HepG2 (cell line): ENCODE results near the gene MAEA. TPM values are rescaled to one million over a fixed set of nuclear protein-coding genes. Genes with fewer than 3 reads are reported as not detected.
A peak's percentile ranks its signal among the peaks of the same experiment; 100 is the strongest.

ENCODE experiments used
- CEBPG ChIP-seq: IDR thresholded peaks from 2 replicates; pipeline ENCODE4 v1.6.1; 2016
- EP300 ChIP-seq, 3 experiments: sonication (generic) in 1 of 3; formaldehyde crosslinking in 1 of 3; IDR thresholded peaks; 2 replicates each; pipeline versions ENCODE4 v1.5.1 to v1.6.1; 2011 to 2020; ENCODE audit warnings: low read depth in 2 of 3, low read length in 2 of 3, borderline replicate concordance in 1 of 3, improper control_type of control experiment in 1 of 3, mild to moderate bottlenecking in 1 of 3, missing genetic modification reagents in 1 of 3, moderate library complexity in 1 of 3
- FIP1L1 ChIP-seq: fragments of 200-400 bp; formaldehyde crosslinking; IDR thresholded peaks from 2 replicates; pipeline ENCODE4 v1.6.1; 2018; ENCODE audit warnings: low read depth, mild to moderate bottlenecking, low read length, moderate library complexity, borderline replicate concordance; ENCODE audit not compliant: insufficient read depth
- HES4 ChIP-seq: sonication (generic); formaldehyde crosslinking; IDR thresholded peaks from 2 replicates; pipeline ENCODE4 v1.9.0; 2021; ENCODE audit warnings: mild to moderate bottlenecking, missing genetic modification reagents, borderline replicate concordance
- IRF2 ChIP-seq: IDR thresholded peaks from 2 replicates; pipeline ENCODE4 v1.6.1; 2018; ENCODE audit warnings: missing genetic modification reagents, missing compliant biosample characterization
- NONO ChIP-seq, 2 experiments: fragments of 450-650 bp in 1 of 2; sonication (generic) in 1 of 2; formaldehyde crosslinking in 1 of 2; IDR thresholded peaks in 1 of 2; conservative IDR thresholded peaks in 1 of 2; 2 replicates each; pipeline versions ENCODE4 v1.6.1 to v1.8.0; 2017 to 2022; ENCODE audit warnings: mild to moderate bottlenecking in 1 of 2, missing genetic modification reagents in 1 of 2, moderate library complexity in 1 of 2
- NRL ChIP-seq: sonication (generic); formaldehyde crosslinking; IDR thresholded peaks from 2 replicates; pipeline ENCODE4 v1.5.0; 2020; ENCODE audit warnings: missing genetic modification reagents, mild to moderate bottlenecking, moderate library complexity, borderline replicate concordance
- ZFAT ChIP-seq: sonication (generic); formaldehyde crosslinking; conservative IDR thresholded peaks from 2 replicates; pipeline ENCODE4 v1.8.1; 2023; ENCODE audit warnings: missing genetic modification reagents, inconsistent platforms
- ZFP36 ChIP-seq: fragments of 150-350 bp; IDR thresholded peaks from 2 replicates; pipeline ENCODE4 v1.6.1; 2018; ENCODE audit warnings: borderline replicate concordance, low read length, low read depth; ENCODE audit not compliant: partially characterized antibody
- ZIK1 ChIP-seq: sonication (generic); formaldehyde crosslinking; IDR thresholded peaks from 2 replicates; pipeline ENCODE4 v1.5.0; 2020; ENCODE audit warnings: mild to moderate bottlenecking, low read depth, missing genetic modification reagents, borderline replicate concordance
- ZNF253 ChIP-seq: sonication (generic); formaldehyde crosslinking; IDR thresholded peaks from 2 replicates; pipeline ENCODE4 v1.8.0; 2022; ENCODE audit warnings: mild to moderate bottlenecking, missing genetic modification reagents, borderline replicate concordance
- ZNF761 ChIP-seq: sonication (generic); formaldehyde crosslinking; conservative IDR thresholded peaks from 2 replicates; pipeline ENCODE4 v1.4.0; 2020; ENCODE audit warnings: mild to moderate bottlenecking, missing genetic modification reagents
- ZNF776 ChIP-seq: sonication (generic); formaldehyde crosslinking; IDR thresholded peaks from 2 replicates; pipeline ENCODE4 v1.4.0; 2020; ENCODE audit warnings: mild to moderate bottlenecking, missing genetic modification reagents
- ZNF777 ChIP-seq: sonication (generic); formaldehyde crosslinking; IDR thresholded peaks from 2 replicates; pipeline ENCODE4 v1.4.0; 2020; ENCODE audit warnings: missing genetic modification reagents
- polyA plus RNA-seq, 8 experiments: library from polyadenylated mRNA; depleted of rRNA in 3 of 8; stranded (reverse) in 7 of 8; unstranded in 1 of 8; fragments of >200 nt; fragmentation: Illumina TruSeq in 4 of 8; extraction: Trizol in 4 of 8; gene quantifications; 2 replicates each; pipeline versions ENCODE4 v1.2.1 to v1.2.3, GENCODE V29; 2011 to 2016; ENCODE audit warnings: low read depth in 4 of 8, missing spikeins in 1 of 8, mixed read lengths in 1 of 8; ENCODE audit not compliant: insufficient read depth in 1 of 8
- total RNA-seq, 5 experiments: library from RNA; depleted of rRNA; stranded (reverse); fragments of >200 nt; fragmentation: Illumina TruSeq; extraction: Trizol; gene quantifications; 2 replicates each; pipeline ENCODE4 v1.2.3, GENCODE V29; 2016; ENCODE audit warnings: low read depth in 1 of 5
- TF ChIP-seq, protein P1 (sequence below): sonication (generic); formaldehyde crosslinking; IDR thresholded peaks from 2 replicates; pipeline ENCODE4 v1.5.0; 2020; ENCODE audit warnings: mild to moderate bottlenecking, missing genetic modification reagents, moderate library complexity
- TF ChIP-seq, protein P2 (sequence below), 2 experiments: sonication (generic) in 1 of 2; formaldehyde crosslinking in 1 of 2; IDR thresholded peaks; 2 replicates each; pipeline versions ENCODE4 v1.4.0 to v1.6.1; 2018 to 2020; ENCODE audit warnings: missing genetic modification reagents in 2 of 2, borderline replicate concordance in 1 of 2, low read depth in 1 of 2, mild to moderate bottlenecking in 1 of 2, missing biosample characterization in 1 of 2
- TF ChIP-seq, protein P3 (sequence below): sonication (generic); formaldehyde crosslinking; IDR thresholded peaks from 2 replicates; pipeline ENCODE4 v1.4.0; 2020; ENCODE audit warnings: missing genetic modification reagents, borderline replicate concordance
- TF ChIP-seq, protein P4 (sequence below): sonication (generic); formaldehyde crosslinking; IDR thresholded peaks from 2 replicates; pipeline ENCODE4 v1.5.0; 2020; ENCODE audit warnings: mild to moderate bottlenecking, missing genetic modification reagents

The MAEA gene
- total and polyA plus RNA-seq, 2 of the 13 experiments (the other 11 are each of a cell fraction or from before 2014, with no cell fraction given), result 52.0 to 57.1 TPM

DNA sequence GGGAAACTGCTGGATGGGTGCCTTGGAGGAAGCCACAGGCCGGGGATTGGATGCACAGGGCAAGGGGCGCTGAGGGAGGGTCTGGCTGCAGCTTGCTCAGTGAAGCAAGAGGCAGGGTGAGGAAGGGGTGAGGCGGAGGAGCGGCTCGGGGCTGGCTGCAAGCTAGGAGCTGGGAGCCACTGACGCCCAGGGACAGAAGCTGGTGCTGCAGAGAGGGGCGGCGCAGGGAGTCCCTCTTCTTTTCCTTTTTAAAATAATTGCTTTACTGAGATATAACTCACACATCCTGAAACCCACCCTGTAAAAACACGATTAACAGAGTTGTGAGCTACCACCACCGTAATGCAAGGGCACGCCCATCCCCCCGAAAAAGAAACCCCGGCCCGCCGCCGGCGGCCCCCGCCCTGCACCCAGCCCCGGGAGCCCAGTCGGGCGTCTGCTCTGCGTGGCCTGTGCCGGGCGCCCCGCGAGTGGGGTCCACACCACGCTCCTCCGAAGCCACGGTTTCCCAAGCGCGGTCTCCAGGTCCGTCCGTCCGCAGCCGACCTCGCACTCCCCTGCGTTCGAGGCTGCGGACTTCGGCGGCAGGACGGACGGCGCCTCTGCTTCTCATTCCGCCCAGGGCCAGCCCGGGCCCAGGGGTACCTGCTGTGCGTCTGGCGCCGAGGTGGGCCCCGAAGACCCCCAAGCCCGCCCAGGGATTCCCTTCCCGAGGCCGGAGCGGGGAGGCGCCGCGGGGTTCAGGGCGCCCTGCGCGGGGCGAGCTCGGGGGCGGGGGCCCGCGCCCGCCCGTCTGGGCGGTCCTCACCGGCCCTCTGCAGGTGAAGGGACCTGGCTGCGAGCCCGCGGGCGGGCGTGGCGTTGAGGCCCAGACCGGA is 56.5 kb downstream of the MAEA start (continued):
- TF ChIP-seq, protein P1, sequence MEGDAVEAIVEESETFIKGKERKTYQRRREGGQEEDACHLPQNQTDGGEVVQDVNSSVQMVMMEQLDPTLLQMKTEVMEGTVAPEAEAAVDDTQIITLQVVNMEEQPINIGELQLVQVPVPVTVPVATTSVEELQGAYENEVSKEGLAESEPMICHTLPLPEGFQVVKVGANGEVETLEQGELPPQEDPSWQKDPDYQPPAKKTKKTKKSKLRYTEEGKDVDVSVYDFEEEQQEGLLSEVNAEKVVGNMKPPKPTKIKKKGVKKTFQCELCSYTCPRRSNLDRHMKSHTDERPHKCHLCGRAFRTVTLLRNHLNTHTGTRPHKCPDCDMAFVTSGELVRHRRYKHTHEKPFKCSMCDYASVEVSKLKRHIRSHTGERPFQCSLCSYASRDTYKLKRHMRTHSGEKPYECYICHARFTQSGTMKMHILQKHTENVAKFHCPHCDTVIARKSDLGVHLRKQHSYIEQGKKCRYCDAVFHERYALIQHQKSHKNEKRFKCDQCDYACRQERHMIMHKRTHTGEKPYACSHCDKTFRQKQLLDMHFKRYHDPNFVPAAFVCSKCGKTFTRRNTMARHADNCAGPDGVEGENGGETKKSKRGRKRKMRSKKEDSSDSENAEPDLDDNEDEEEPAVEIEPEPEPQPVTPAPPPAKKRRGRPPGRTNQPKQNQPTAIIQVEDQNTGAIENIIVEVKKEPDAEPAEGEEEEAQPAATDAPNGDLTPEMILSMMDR (CRISPR knock-in tag), result peak; percentile 26; the same call in 1 of the 2 replicates
- TF ChIP-seq IRF2 (no peak), NRL (CRISPR knock-in tag) (no peak), NONO (IDR thresholded peaks at IDR 0.05) (no peak), NONO (CRISPR knock-in tag; conservative IDR thresholded peaks at IDR 0.05) (peak; percentile 36; the same call in 1 of the 2 replicates), EP300 (IDR thresholded peaks at IDR 0.05; ENCODE audit: low read depth in 2 of 2, low read length in 2 of 2) (0 out of 4 replicates have a peak, but pooled peaks of 1 of the 2 experiments have one; percentile 9), EP300 (CRISPR knock-in tag; IDR thresholded peaks at IDR 0.05; ENCODE audit: borderline replicate concordance) (no peak), FIP1L1 (no peak), ZFP36 (no peak), ZNF761 (CRISPR knock-in tag) (0 out of 2 replicates have a peak, but pooled peaks have one; percentile 21), HES4 (CRISPR knock-in tag) (peak; percentile 58; the same call in 1 of the 2 replicates), ZNF253 (CRISPR knock-in tag) (0 out of 2 replicates have a peak, but pooled peaks have one; percentile 51), CEBPG (no peak), ZNF777 (CRISPR knock-in tag) (peak; percentile 87), ZIK1 (CRISPR knock-in tag) (peak; percentile 61; the same call in 1 of the 2 replicates), ZFAT (CRISPR knock-in tag) (no peak), ZNF776 (CRISPR knock-in tag) (peak; percentile 15; the same call in 1 of the 2 replicates)
- TF ChIP-seq, protein P2, sequence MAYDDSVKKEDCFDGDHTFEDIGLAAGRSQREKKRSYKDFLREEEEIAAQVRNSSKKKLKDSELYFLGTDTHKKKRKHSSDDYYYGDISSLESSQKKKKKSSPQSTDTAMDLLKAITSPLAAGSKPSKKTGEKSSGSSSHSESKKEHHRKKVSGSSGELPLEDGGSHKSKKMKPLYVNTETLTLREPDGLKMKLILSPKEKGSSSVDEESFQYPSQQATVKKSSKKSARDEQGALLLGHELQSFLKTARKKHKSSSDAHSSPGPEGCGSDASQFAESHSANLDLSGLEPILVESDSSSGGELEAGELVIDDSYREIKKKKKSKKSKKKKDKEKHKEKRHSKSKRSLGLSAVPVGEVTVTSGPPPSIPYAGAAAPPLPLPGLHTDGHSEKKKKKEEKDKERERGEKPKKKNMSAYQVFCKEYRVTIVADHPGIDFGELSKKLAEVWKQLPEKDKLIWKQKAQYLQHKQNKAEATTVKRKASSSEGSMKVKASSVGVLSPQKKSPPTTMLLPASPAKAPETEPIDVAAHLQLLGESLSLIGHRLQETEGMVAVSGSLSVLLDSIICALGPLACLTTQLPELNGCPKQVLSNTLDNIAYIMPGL (CRISPR knock-in tag; IDR thresholded peaks at IDR 0.05; ENCODE audit: borderline replicate concordance in 1 of 2, low read depth in 1 of 2), result 0 out of 4 replicates have a peak, but pooled peaks have one; percentile 15 to 48
- TF ChIP-seq, protein P3, sequence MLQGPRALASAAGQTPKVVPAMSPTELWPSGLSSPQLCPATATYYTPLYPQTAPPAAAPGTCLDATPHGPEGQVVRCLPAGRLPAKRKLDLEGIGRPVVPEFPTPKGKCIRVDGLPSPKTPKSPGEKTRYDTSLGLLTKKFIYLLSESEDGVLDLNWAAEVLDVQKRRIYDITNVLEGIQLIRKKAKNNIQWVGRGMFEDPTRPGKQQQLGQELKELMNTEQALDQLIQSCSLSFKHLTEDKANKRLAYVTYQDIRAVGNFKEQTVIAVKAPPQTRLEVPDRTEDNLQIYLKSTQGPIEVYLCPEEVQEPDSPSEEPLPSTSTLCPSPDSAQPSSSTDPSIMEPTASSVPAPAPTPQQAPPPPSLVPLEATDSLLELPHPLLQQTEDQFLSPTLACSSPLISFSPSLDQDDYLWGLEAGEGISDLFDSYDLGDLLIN (CRISPR knock-in tag), result peak; percentile 42; the same call in 1 of the 2 replicates
- TF ChIP-seq, protein P4, sequence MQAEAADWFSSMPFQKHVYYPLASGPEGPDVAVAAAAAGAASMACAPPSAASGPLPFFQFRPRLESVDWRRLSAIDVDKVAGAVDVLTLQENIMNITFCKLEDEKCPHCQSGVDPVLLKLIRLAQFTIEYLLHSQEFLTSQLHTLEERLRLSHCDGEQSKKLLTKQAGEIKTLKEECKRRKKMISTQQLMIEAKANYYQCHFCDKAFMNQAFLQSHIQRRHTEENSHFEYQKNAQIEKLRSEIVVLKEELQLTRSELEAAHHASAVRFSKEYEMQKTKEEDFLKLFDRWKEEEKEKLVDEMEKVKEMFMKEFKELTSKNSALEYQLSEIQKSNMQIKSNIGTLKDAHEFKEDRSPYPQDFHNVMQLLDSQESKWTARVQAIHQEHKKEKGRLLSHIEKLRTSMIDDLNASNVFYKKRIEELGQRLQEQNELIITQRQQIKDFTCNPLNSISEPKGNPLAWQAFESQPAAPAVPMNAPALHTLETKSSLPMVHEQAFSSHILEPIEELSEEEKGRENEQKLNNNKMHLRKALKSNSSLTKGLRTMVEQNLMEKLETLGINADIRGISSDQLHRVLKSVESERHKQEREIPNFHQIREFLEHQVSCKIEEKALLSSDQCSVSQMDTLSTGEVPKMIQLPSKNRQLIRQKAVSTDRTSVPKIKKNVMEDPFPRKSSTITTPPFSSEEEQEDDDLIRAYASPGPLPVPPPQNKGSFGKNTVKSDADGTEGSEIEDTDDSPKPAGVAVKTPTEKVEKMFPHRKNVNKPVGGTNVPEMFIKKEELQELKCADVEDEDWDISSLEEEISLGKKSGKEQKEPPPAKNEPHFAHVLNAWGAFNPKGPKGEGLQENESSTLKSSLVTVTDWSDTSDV (CRISPR knock-in tag), result 0 out of 2 replicates have a peak, but pooled peaks have one; percentile 65
